SW480 (cell line): ENCODE measurements around the gene CGB7.
"Not testable (repeated sequence)": the region's sequence is repeated elsewhere in the genome, so short reads cannot be mapped to it uniquely, and the experiment has no call there.

Source experiments
- DNase-seq: peaks from one replicate; pipeline ENCODE4 v3.0.0-alpha.2; 2016; ENCODE audit warnings: low spot score

CGB7 gene

DNA sequence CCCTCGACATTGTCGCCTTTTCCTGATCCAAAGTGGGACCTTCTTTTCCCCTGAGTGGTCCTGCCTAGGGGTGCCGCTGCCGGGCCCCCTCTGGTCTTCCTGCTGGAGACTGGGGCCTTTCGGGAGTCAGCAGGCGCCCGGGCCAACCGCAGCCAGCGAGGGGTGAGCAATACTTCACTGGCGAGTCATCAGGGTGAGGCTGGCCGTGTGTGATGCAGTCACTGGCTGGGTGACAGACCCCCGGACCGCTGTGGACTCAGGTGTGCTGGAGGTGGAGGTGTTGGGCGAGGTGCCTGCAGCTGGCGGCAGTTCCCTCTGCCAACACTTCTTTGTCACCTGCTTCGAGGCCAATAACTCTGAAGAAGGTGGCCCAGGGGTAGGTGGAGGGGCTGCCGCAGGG, 15.4 kb downstream of the CGB7 start:
- DNase-seq: peak; percentile 75

DNA sequence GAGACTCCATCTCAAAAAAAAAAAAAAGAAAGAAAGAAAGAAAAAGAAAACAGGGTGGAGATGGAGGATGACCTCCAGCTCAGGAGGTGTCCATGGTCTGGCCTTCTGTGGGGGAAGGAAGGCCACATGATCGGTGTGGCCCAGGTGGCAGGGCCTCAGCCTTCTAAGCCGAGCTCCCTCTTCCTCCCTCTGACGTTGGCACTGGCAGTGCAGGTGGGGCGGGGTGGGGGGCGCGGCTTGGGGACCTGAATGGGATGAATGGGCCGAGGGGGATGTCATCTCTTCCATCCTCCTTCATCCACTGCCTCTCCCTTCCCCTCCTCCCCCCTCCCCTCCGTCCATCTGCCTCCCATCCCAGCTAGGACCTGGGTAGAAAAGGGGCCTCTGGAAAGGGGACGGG, 17.8 kb downstream of the CGB7 start:
- not testable (repeated sequence) for DNase-seq

DNA sequence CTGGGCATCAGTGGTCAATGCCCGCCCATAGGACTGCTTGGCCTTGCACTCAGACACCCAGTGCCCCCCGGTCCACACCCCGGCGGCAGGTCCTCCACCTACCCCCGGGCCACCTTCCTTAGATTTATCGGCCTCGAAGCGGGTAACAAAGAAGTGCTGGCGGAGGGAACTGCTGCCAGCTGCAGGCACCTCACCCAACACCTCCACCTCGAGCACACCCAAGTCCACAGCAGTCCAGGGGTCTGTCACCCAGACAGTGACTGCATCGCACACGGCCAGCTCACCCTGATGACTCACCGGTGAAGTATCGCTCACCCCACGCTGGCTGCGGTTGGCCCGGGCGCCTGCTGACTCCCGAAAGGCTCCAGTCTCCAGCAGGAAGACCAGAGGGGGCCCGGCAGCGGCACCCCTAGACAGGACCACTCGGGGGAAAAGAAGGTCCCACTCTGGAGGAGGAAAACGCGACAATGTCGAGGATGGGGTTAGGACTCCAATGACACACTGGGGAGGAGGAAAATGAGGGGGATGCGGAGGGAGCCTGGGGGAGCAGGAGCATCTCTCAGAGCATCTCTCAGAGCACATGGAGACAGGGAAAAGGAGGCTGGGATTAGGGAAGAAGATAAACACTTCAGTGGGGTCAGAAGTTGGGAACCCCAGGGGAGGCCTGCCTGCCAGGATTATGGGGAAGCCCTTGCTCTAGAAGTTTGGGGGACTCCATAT, 18.8 kb downstream of the CGB7 start:
- peak; percentile 91 for DNase-seq

GRCh38 chr19:49038111-49038510, 19.4 kb downstream of the CGB7 start:
- DNase-seq: not testable (repeated sequence)

GRCh38 chr19:49036815-49037214, 20.7 kb downstream of the CGB7 start, which contains the start of gene CGB1:
Gene CGB1, minus strand, starts transcription at chr19:49036895. Its CDS starts 184 bp downstream, at chr19:49036711.
- DNase-seq: peak; percentile 53

GRCh38 chr19:49031642-49032301, 25.8 kb downstream of the CGB7 start, which contains the start of gene CGB2:
Gene CGB2, plus strand, starts transcription at chr19:49031890. Its CDS starts 206 bp downstream, at chr19:49032096.
- DNase-seq: peak; percentile 65

GRCh38 chr19:49030323-49030722, 27.2 kb downstream of the CGB7 start:
- DNase-seq: not testable (repeated sequence)

- not testable (repeated sequence) for DNase-seq
Measured at GRCh38 chr19:49029749-49030148, 27.8 kb downstream of the CGB7 start.

GRCh38 chr19:49028686-49029085, 28.9 kb downstream of the CGB7 start:
- DNase-seq: not testable (repeated sequence)

DNA sequence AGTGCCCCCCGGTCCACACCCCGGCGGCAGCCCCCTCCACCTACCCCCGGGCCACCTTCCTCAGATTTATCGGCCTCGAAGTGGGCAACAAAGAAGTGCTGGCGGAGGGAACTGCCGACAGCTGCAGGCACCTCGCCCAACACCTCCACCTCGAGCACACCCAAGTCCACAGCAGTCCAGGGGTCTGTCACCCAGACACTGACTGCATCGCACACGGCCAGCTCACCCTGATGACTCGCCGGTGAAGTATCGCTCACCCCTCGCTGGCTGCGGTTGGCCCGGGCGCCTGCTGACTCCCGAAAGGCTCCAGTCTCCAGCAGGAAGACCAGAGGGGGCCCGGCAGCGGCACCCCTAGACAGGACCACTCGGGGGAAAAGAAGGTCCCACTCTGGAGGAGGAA, 31.9 kb downstream of the CGB7 start:
- not testable (repeated sequence) for DNase-seq

DNA sequence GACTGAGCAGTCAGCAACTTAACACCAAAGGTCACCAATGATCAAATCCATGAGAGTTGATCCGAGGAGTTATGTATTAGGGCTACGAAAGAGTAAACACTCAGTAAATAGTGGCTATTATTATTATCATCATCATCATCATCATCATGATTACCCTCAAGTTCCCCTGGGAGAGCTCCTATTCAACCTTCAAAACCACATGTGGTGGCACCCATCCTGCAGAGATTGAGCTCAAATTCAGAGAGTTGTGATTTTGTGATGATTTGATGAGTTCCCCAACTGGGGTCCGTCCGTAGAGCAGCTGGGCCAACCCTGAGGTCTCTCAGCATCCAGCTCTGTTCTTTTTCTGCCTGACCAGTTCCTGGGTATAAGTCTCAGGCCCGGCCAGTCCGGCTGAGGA, 32.5 kb downstream of the CGB7 start:
- not testable (repeated sequence) for DNase-seq

- DNase-seq: not testable (repeated sequence)
Measured at GRCh38 chr19:49024233-49024632, 33.3 kb downstream of the CGB7 start, which contains the start of gene CGB3. Gene CGB3, minus strand, starts transcription at chr19:49024333. Its CDS starts 362 bp downstream, at chr19:49023971.

DNA sequence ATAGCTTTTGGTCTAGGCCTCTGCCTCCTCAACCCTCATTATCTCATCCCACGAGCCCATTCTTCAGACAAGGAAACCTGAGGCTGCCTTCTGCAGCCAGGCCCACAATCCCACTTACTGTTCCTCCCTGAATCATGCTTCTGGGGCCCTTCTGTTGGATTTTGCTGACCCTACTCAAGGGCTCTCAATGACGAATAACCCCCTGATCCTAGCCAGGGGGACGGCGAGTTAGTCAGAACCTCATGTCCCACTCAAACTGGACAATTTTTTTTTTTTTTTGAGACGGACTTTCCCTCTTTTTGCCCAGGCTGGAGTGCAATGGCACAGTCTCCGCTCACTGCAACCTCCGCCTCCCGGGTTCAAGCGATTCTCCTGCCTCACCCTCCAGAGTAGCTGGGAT, 35.4 kb downstream of the CGB7 start:
- no peak for DNase-seq

DNA sequence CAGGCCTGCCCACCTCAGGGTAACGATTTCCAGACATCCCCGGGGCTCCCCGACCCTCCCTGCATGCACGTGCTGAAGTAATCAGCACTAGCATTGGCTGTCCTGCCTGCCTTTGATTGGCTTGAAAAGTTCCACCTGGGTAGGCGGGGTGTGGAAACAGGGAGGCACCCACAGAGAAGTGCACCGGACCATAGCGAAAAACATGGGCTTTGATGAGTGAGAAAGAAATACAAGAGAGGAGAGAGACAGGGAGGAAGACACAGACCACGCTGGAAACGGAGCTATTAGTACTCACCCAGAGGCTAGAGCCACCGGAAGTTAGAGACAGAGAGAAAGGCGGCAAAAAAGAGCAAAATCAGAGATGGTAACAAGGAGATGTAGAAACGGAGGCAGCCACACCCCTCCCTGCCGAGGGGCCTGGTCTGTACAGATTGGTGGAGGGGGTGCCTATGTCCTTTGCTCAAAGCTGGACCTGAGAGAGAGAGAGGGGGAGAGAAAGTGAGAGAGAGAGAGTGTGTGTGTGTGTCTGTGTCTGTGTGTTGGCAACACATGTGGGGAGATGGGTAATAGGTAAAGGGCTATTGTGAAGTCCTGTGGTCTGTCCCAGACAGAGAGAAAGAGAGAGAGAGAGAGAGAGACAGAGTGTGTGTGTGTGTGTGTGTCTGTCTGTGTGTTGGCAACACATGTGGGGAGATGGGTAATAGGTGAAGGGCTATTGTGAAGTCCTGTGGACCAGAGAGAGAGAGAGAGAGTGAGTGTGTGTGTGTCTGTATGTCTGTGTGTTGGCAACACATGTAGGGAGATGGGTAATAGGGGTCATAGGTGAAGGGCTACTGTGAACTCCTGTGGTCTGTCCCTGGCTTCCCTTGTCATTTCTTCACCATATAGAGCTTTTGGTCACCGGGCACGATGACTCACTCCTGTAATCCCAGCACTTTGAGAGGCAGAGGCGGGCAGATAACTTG, 36.3 kb downstream of the CGB7 start:
- DNase-seq: peak; percentile 74

- peak; percentile 47 for DNase-seq
Measured at GRCh38 chr19:49020342-49020741, 37.2 kb downstream of the CGB7 start.

GRCh38 chr19:49019242-49019932, 38.2 kb downstream of the CGB7 start:
- peak; percentile 79 for DNase-seq

DNA sequence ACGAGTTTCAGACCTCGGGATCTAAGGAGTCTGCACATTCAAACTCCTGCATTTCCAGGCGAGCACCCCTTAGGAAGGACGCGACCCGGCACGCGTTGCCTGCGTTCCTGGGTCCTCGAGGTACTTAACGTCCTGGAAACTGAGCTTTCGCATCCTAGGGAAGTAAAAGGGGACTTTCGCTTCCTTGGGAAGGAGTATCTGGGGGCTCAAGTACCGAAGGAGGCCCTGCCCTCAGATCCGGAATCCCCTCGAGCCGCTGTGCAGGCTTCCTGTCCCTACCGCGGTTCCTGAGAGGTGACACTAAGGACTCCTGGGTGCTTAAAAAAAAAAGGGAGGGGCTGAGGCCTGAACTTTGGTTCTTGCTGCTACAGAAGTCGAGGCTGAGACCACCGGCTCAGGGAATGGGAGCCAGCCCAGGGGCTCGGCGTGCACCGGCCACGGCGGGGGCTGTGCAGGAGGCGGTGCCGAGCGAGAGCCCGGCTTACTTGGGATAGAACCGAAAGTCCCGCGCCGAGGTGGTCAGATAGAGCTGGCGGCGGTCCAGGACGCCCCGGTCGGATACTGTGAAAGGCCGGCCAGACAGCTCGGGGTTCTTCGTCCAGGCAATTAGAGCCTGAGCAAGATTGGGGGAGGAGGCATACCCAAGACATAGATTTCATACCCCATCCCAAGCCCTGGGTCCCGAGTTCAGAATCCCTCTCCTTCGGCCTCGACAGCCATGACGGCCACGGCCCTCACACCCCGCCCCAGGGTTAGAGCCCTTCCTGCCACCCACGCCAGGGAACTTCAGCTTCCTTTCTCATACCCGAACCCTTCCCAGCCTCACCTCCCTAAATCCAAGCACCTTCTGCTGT, 38.9 kb downstream of the CGB7 start:
- not testable (repeated sequence) for DNase-seq

GRCh38 chr19:49017666-49018351, 39.7 kb downstream of the CGB7 start:
- DNase-seq: peak; percentile 83

GRCh38 chr19:49017041-49017665, 40.4 kb downstream of the CGB7 start, which contains the start of gene LHB:
Gene LHB, minus strand, starts transcription at chr19:49017091. Its CDS starts 10 bp downstream, at chr19:49017081.
- no peak for DNase-seq
